H1 (cell line): ENCODE measurements around the gene PARK7. TPM values are rescaled to one million over a fixed set of nuclear protein-coding genes. Genes with fewer than 3 reads are reported as not detected.

ENCODE experiments used
- CTCF ChIA-PET: fragments of 300-600 bp; sonication (Branson Sonifier 250); formaldehyde crosslinking; loops from one replicate; lab custom pipeline; 2021; ENCODE audit not compliant: partially characterized antibody; lab: Charles Lee
- POLR2A ChIA-PET: fragments of 300-600 bp; sonication (Branson Sonifier 250); formaldehyde crosslinking; loops from one replicate; lab custom pipeline; 2021; ENCODE audit warnings: inconsistent platforms; ENCODE audit not compliant: partially characterized antibody; lab: Charles Lee
- DNase-seq, 2 experiments: peaks; one replicate each; pipeline versions ENCODE4 v3.0.0 to v3.0.0-alpha.2; 2010 to 2022; ENCODE audit warnings: low spot score in 2 of 2, low read depth in 1 of 2, mixed read lengths in 1 of 2
- FAIRE-seq: peaks from 2 replicates; lab custom pipeline; 2011; peaks lifted over from hg19 to GRCh38; lab: Jason Lieb, UNC
- H2AFZ ChIP-seq: 2 replicates; pipeline ENCODE4 v1.8.1; 2012; ENCODE audit warnings: low read length, inconsistent platforms
- H2AK5ac ChIP-seq: 2 replicates; pipeline ENCODE4 v1.6.1; 2013; ENCODE audit warnings: low read depth, low read length
- H2BK120ac ChIP-seq: replicated peaks from 2 replicates; pipeline ENCODE3; 2013; ENCODE audit warnings: low read depth, low read length, inconsistent platforms
- H2BK12ac ChIP-seq: 2 replicates; pipeline ENCODE4 v1.6.1; 2013; ENCODE audit warnings: low read depth, low read length
- H2BK15ac ChIP-seq: 2 replicates; pipeline ENCODE4 v1.6.1; 2013; ENCODE audit warnings: low read length
- H2BK20ac ChIP-seq: 2 replicates; pipeline ENCODE4 v1.6.1; 2013; ENCODE audit warnings: low read length
- H2BK5ac ChIP-seq: 2 replicates; pipeline ENCODE4 v1.6.1; 2013; ENCODE audit warnings: low read depth, low read length
- H3K14ac ChIP-seq: 2 replicates; pipeline ENCODE4 v1.6.1; 2013; ENCODE audit warnings: inconsistent platforms; ENCODE audit not compliant: insufficient read length
- H3K18ac ChIP-seq: 2 replicates; pipeline ENCODE4 v1.6.1; 2013; ENCODE audit warnings: low read length; ENCODE audit errors: extremely low read depth
- H3K23ac ChIP-seq: 2 replicates; pipeline ENCODE4 v1.6.1; 2013; ENCODE audit warnings: inconsistent platforms; ENCODE audit not compliant: insufficient read length
- H3K23me2 ChIP-seq: 2 replicates; pipeline ENCODE4 v1.6.1; 2013; ENCODE audit warnings: low read depth, low read length
- H3K27ac ChIP-seq: 2 replicates; pipeline ENCODE4 v1.6.1; 2011; ENCODE audit warnings: low read depth, low read length, inconsistent platforms
- H3K27me3 ChIP-seq, 4 experiments: replicated peaks in 1 of 4; 1 replicate in 1 of 4; 2 replicates in 3 of 4; pipeline versions ENCODE4 v1.6.1 to v1.8.1; 2011 to 2013; ENCODE audit warnings: low read length in 3 of 4, mild to moderate bottlenecking in 3 of 4, inconsistent platforms in 2 of 4, mixed read lengths in 2 of 4, moderate library complexity in 1 of 4; ENCODE audit not compliant: control insufficient read depth in 3 of 4, insufficient read depth in 3 of 4; ENCODE audit errors: extremely low read depth in 1 of 4
- H3K36me3 ChIP-seq, 4 experiments: 2 replicates each; pipeline versions ENCODE4 v1.6.1 to v1.8.1; 2011 to 2013; ENCODE audit warnings: mild to moderate bottlenecking in 4 of 4, low read length in 3 of 4, moderate library complexity in 2 of 4, control low read depth in 1 of 4, inconsistent platforms in 1 of 4; ENCODE audit not compliant: insufficient read depth in 4 of 4, control insufficient read depth in 2 of 4
- H3K4ac ChIP-seq: replicated peaks from 2 replicates; pipeline ENCODE3; 2013; ENCODE audit warnings: low read length, low read depth, mixed read lengths, inconsistent platforms; ENCODE audit not compliant: insufficient read length
- H3K4me1 ChIP-seq, 4 experiments: replicated peaks in 1 of 4; 1 replicate in 1 of 4; 2 replicates in 3 of 4; pipeline versions ENCODE4 v1.6.1 to v1.8.1; 2011 to 2013; ENCODE audit warnings: low read length in 3 of 4, inconsistent platforms in 2 of 4, mixed read lengths in 1 of 4; ENCODE audit not compliant: insufficient read depth in 4 of 4, control insufficient read depth in 3 of 4
- H3K4me2 ChIP-seq, 2 experiments: 2 replicates each; pipeline versions ENCODE4 v1.6.1 to v1.8.1; 2011 to 2013; ENCODE audit warnings: low read depth in 2 of 2, low read length in 2 of 2, control low read depth in 1 of 2, inconsistent platforms in 1 of 2, mild to moderate bottlenecking in 1 of 2; ENCODE audit not compliant: insufficient read depth in 1 of 2
- H3K4me3 ChIP-seq, 4 experiments: fragments of 200-600, 300-600 bp in 1 of 4; sonication (generic), shearing (Covaris generic), sonication (Bioruptor Twin) in 1 of 4; 2 replicates each; pipeline versions ENCODE4 v1.5.1 to v1.8.1; 2011 to 2016; ENCODE audit warnings: low read length in 4 of 4, low read depth in 3 of 4, control low read depth in 2 of 4, inconsistent platforms in 2 of 4, mild to moderate bottlenecking in 2 of 4, mixed read lengths in 1 of 4, moderate library complexity in 1 of 4; ENCODE audit not compliant: insufficient read depth in 2 of 4; ENCODE audit errors: extremely low read depth in 1 of 4
- H3K56ac ChIP-seq: replicated peaks from 2 replicates; pipeline ENCODE3; 2013; ENCODE audit warnings: low read depth, mild to moderate bottlenecking, mixed read lengths, low read length, inconsistent platforms; ENCODE audit not compliant: insufficient read length
- H3K79me1 ChIP-seq: 2 replicates; pipeline ENCODE4 v1.6.1; 2013; ENCODE audit warnings: low read depth, low read length, control low read depth
- H3K79me2 ChIP-seq, 2 experiments: 2 replicates each; pipeline versions ENCODE4 v1.6.1 to v1.8.1; 2012 to 2013; ENCODE audit warnings: low read length in 2 of 2, mild to moderate bottlenecking in 2 of 2, inconsistent platforms in 1 of 2; ENCODE audit not compliant: insufficient read depth in 2 of 2, control insufficient read depth in 1 of 2
- H3K9ac ChIP-seq, 4 experiments: replicated peaks in 1 of 4; 1 replicate in 1 of 4; 2 replicates in 3 of 4; pipeline versions ENCODE4 v1.6.1 to v1.8.1; 2011 to 2013; ENCODE audit warnings: low read depth in 3 of 4, low read length in 3 of 4, control low read depth in 2 of 4, mild to moderate bottlenecking in 2 of 4, moderate library complexity in 2 of 4, inconsistent platforms in 1 of 4; ENCODE audit errors: extremely low read depth in 1 of 4
- H3K9me3 ChIP-seq, 2 experiments: 2 replicates each; pipeline versions ENCODE4 v1.6.1 to v1.8.1; 2012 to 2013; ENCODE audit warnings: mild to moderate bottlenecking in 2 of 2, moderate library complexity in 2 of 2, control low read depth in 1 of 2, inconsistent platforms in 1 of 2, low read depth in 1 of 2, low read length in 1 of 2, mixed read lengths in 1 of 2; ENCODE audit not compliant: insufficient read depth in 2 of 2
- H4K20me1 ChIP-seq, 2 experiments: replicated peaks in 1 of 2; 2 replicates each; pipeline versions ENCODE3 to v1.8.1; 2011 to 2013; ENCODE audit warnings: inconsistent platforms in 2 of 2, low read length in 2 of 2, mild to moderate bottlenecking in 1 of 2; ENCODE audit not compliant: insufficient read depth in 2 of 2, control insufficient read depth in 1 of 2
- H4K5ac ChIP-seq: 2 replicates; pipeline ENCODE4 v1.6.1; 2013; ENCODE audit warnings: low read length, low read depth, mixed read lengths, inconsistent platforms; ENCODE audit not compliant: insufficient read length
- H4K8ac ChIP-seq: 2 replicates; pipeline ENCODE4 v1.8.0; 2013; ENCODE audit warnings: mild to moderate bottlenecking, moderate library complexity, low read length, inconsistent platforms; ENCODE audit not compliant: insufficient read depth; ENCODE audit errors: extremely low read depth
- H4K91ac ChIP-seq: replicated peaks from 2 replicates; pipeline ENCODE3; 2013; ENCODE audit warnings: low read length, mixed read lengths, inconsistent platforms; ENCODE audit not compliant: insufficient read length
- CREB1 ChIP-seq: IDR thresholded peaks from 2 replicates; pipeline ENCODE4 v1.6.1; 2012; ENCODE audit warnings: inconsistent platforms
- CTBP2 ChIP-seq: IDR thresholded peaks from 2 replicates; pipeline ENCODE4 v1.7.0; 2011; ENCODE audit warnings: borderline replicate concordance, mild to moderate bottlenecking, moderate library complexity, mixed read lengths, low read length; ENCODE audit not compliant: insufficient read depth, insufficient read length
- EGR1 ChIP-seq: IDR thresholded peaks from 2 replicates; pipeline ENCODE4 v1.6.1; 2011; ENCODE audit warnings: low read depth, low read length, borderline replicate concordance
- KDM1A ChIP-seq: fragments of 200-600, 300-600 bp; sonication (generic); IDR thresholded peaks from 2 replicates; pipeline ENCODE4 v1.7.1; 2016; ENCODE audit warnings: mild to moderate bottlenecking, low read length, borderline replicate concordance
- KDM4A ChIP-seq: IDR thresholded peaks from one replicate; pipeline ENCODE4 v1.7.1; 2012; ENCODE audit warnings: low read depth, mild to moderate bottlenecking, moderate library complexity, low read length, inconsistent platforms; ENCODE audit not compliant: severe bottlenecking
- NRF1 ChIP-seq: IDR thresholded peaks from 2 replicates; pipeline ENCODE4 v1.6.1; 2011; ENCODE audit warnings: mild to moderate bottlenecking, low read depth, low read length, improper control_type of control experiment
- RBBP5 ChIP-seq: IDR thresholded peaks from 2 replicates; pipeline ENCODE4 v1.7.1; 2012; ENCODE audit warnings: low read depth, mild to moderate bottlenecking, inconsistent platforms, low read length, moderate library complexity, borderline replicate concordance
- RFX5 ChIP-seq: IDR thresholded peaks from 2 replicates; pipeline ENCODE4 v1.6.1; 2011; ENCODE audit warnings: low read depth, low read length, improper control_type of control experiment, borderline replicate concordance
- RXRA ChIP-seq: IDR thresholded peaks from 2 replicates; pipeline ENCODE4 v1.6.1; 2011; ENCODE audit warnings: low read depth, mild to moderate bottlenecking, low read length, moderate library complexity; ENCODE audit not compliant: insufficient read depth
- SAP30 ChIP-seq: fragments of 300-600 bp; sonication (generic); IDR thresholded peaks from 2 replicates; pipeline ENCODE4 v1.7.1; 2012; ENCODE audit warnings: low read length, moderate library complexity, mild to moderate bottlenecking, inconsistent platforms; ENCODE audit not compliant: insufficient read depth, insufficient replicate concordance
- SP1 ChIP-seq: IDR thresholded peaks from 2 replicates; pipeline ENCODE4 v1.6.1; 2011; ENCODE audit warnings: low read depth, low read length
- SRF ChIP-seq: IDR thresholded peaks from 2 replicates; pipeline ENCODE4 v1.6.1; 2011; ENCODE audit warnings: mild to moderate bottlenecking, low read depth, low read length, moderate library complexity
- YY1 ChIP-seq: IDR thresholded peaks from 2 replicates; pipeline ENCODE4 v1.6.1; 2011; ENCODE audit warnings: low read depth, mild to moderate bottlenecking, low read length
- WGBS, 2 experiments: shearing (Covaris generic) in 1 of 2; methylation state at CpG; one replicate each; pipeline versions ENCODE4 v1.1.6 to v1.1.7; 2013 to 2015; ENCODE audit warnings: low lambda C conversion rate in 2 of 2, mixed read lengths in 2 of 2, inconsistent platforms in 1 of 2, low coverage in 1 of 2, missing lambda C conversion rate in 1 of 2; ENCODE audit not compliant: insufficient replicate concordance in 2 of 2, insufficient coverage in 1 of 2, insufficient read length in 1 of 2; ENCODE audit errors: extremely low coverage in 1 of 2, missing lambda C conversion rate in 1 of 2; 5-methylcytosine and 5-hydroxymethylcytosine counted together
- polyA plus RNA-seq, 7 experiments: library from polyadenylated mRNA; depleted of rRNA in 3 of 7; stranded (reverse) in 5 of 7; unstranded in 2 of 7; fragments of >200 nt in 5 of 7; fragments of 200-250 nt in 2 of 7; gene quantifications; 1 replicate in 5 of 7; 2 replicates in 1 of 7; 4 replicates in 1 of 7; pipeline versions ENCODE4 v1.2.1 to v1.2.3, GENCODE V29; 2011 to 2013; ENCODE audit warnings: missing spikeins in 2 of 7, mixed read lengths in 2 of 7
- total RNA-seq: library from RNA; stranded (reverse); fragmentation: NEBNext Ultra II Directional; extraction: Animal tissue kit (Norgen Biotek cat#: 25700); gene quantifications from 2 replicates; pipeline ENCODE4 v1.2.1, GENCODE V29; 2021

The PARK7 gene
- total and polyA plus RNA-seq, 2 of the 8 experiments (the other 6 are each of a cell fraction or from before 2014, with no cell fraction given): 206 to 383 TPM

DNA sequence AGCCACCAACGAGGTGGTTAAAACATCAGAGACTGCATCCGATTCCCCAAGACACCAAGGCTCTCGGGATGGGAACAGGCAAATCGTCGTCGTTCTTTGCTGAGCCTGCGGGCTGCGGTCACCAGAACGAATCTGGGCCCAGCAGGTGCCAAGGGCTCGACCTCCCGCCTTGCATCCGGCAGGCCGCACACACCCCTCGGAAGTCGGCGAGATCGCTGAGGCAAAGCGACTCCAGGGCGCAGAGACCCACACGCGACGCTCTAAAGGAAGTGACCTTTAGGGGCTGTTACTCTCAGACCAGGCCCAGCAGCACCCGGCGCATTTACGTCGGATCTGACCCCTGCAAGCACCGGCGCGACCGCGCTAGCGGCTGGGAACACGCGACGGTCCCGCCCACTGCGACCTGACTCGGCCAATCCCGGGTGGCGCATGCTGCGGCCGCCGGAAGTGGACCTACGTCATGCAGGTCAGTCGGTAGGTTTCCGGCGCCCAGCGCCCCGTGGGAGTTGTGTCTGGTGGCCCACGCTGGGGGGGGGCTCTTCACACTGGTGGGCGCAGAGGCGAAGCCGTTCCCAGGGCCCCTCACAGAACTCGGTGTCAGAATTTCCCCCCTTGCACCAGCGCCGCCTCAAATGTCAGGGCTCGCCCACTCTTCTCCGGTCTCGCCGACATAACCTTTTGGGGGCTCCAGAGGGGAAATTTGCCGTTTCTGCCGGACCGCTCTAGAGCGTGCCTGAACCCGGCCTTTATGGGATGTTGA lies 7.5 kb upstream of the PARK7 start:
- Histone ChIP-seq H3K4me1 (no peaks in the 10 kb centered on the region), H3K56ac (no peak overlapping the region), H2BK20ac (no peak overlapping the region), H3K4ac (no peak overlapping the region), H3K4me3 (peak overlapping the region in 1 of 4 experiments; percentile 8; a peak in 2 of 8 replicates), H2BK5ac (no peak overlapping the region), H3K4me2 (peak overlapping the region in 1 of 2 experiments; percentile 6; a peak in 1 of 4 replicates), H4K91ac (no peak overlapping the region), H4K20me1 (no peaks in the 10 kb centered on the region), H3K79me2 (no peaks in the 10 kb centered on the region), H2BK12ac (no peak overlapping the region), H3K79me1 (no peaks in the 10 kb centered on the region), H4K8ac (no peak overlapping the region), H3K18ac (no peak overlapping the region), H3K23ac (no peak overlapping the region), H3K9ac (no peak overlapping the region), H3K27me3 (no peaks in the 10 kb centered on the region), H3K36me3 (no peaks in the 10 kb centered on the region), H2AK5ac (no peak overlapping the region), H3K9me3 (peaks cover 0 to 3% of the 10 kb centered on the region in 2 experiments; a peak in 1 of 4 replicates), H2BK120ac (no peak overlapping the region), H3K27ac (no peak overlapping the region), H4K5ac (no peak overlapping the region), H3K14ac (no peak overlapping the region), H2BK15ac (no peak overlapping the region)
- FAIRE-seq: no peak
- POLR2A ChIA-PET: no interaction called here
- DNase-seq: peak; percentile 53 to 83
- 91% methylated on average over 46 of the region's 65 CpGs; no CpG with 5 or more reads in 1 of the 2 experiments for WGBS, 2 experiments
- CTCF ChIA-PET: interaction anchor here (0.7 kb wide), 1 partner anchor 12 kb away, joined by 3 read pairs; no protein-coding TSS in a partner anchor
- TF ChIP-seq CTBP2: no peak
- TF ChIP-seq SP1: no peak
- TF ChIP-seq EGR1: no peak
- no peak for TF ChIP-seq KDM1A
- no peak for TF ChIP-seq YY1
- TF ChIP-seq NRF1: no peak
- no peak for TF ChIP-seq CREB1
- TF ChIP-seq KDM4A: no peak
- no peak for TF ChIP-seq RFX5
- TF ChIP-seq RBBP5: no peak
- TF ChIP-seq SAP30: no peak
- TF ChIP-seq SRF: no peak
- no peak for TF ChIP-seq RXRA
- TF ChIP-seq, all 59 proteins: peak for 0
- Histone ChIP-seq H2AFZ (peak overlapping the region; percentile 51; the same call in 1 of the 2 replicates), H3K23me2 (no peaks in the 10 kb centered on the region)
